ENCODE results near the gene COMMD1. TPM values are rescaled to one million over a fixed set of nuclear protein-coding genes. Genes with fewer than 3 reads are reported as not detected.

The COMMD1 gene
- total RNA-seq, 4 donors from 2014 or later, result 76.0 to 132 (median 100) TPM

DNA sequence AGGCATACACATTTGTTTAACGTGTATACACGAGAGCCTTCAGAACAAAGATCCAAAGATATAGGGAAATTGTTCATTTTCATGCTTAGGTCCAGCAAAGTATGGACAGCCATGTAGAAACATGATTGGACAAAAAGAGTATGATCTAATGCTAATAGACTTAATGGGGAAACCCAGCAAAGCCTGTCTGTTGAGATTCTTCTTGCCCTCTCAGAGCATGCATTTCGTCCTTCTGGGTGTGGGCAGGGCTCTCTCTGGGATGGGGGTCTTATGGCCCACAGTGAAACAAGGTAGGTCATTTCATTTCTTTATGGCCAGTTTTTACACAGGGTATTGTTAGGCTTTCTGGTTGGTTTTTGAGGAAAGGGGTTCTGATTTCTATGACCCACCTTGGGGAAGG lies 124.4 kb downstream of the COMMD1 start:
- Histone ChIP-seq H3K36me3 (no peaks in the 10 kb centered on the region), H3K27ac (no peak overlapping the region), H3K4me3 (replicated peaks in 1 of 3) (no peak overlapping the region), H3K4me1 (peaks cover 7 to 13% of the 10 kb centered on the region in 2 donors), H3K9me3 (no peaks in the 10 kb centered on the region), H3K27me3 (no peaks in the 10 kb centered on the region)
- TF ChIP-seq, protein P1, sequence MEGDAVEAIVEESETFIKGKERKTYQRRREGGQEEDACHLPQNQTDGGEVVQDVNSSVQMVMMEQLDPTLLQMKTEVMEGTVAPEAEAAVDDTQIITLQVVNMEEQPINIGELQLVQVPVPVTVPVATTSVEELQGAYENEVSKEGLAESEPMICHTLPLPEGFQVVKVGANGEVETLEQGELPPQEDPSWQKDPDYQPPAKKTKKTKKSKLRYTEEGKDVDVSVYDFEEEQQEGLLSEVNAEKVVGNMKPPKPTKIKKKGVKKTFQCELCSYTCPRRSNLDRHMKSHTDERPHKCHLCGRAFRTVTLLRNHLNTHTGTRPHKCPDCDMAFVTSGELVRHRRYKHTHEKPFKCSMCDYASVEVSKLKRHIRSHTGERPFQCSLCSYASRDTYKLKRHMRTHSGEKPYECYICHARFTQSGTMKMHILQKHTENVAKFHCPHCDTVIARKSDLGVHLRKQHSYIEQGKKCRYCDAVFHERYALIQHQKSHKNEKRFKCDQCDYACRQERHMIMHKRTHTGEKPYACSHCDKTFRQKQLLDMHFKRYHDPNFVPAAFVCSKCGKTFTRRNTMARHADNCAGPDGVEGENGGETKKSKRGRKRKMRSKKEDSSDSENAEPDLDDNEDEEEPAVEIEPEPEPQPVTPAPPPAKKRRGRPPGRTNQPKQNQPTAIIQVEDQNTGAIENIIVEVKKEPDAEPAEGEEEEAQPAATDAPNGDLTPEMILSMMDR (IDR thresholded peaks at IDR 0.05), result no peak
- no peak for TF ChIP-seq POLR2A (IDR thresholded peaks at IDR 0.05)
- intact Hi-C loops (cut with DNase I), result no loop called here
- DNase-seq, result no peak
- 93 to 97% methylated on average over 3 of the region's 3 CpGs for WGBS, 2 donors

DNA sequence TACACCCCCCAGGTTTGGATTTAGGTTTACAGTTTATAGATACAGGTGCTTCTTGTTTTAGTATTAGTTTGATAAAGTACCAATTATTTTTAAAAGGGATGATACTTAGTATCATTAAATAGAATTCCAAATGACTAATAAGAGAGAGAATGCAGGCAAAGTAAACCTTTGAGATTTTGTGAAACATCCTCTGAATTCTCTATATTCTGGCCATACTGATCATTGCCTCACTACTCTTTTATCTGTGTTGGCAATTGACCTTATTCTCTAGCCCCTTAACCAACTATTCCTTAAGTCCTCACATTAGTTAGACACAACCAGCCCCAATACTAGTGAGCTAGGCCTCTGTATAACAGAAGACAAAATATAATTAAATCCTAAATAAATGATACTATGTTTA lies 125.4 kb downstream of the COMMD1 start:
- H3K4me1 ChIP-seq, result peaks cover 7 to 13% of the 10 kb centered on the region in 2 donors
- H3K36me3 ChIP-seq, result no peaks in the 10 kb centered on the region
- intact Hi-C loops (cut with DNase I), result no loop called here
- TF ChIP-seq, protein P1 (IDR thresholded peaks at IDR 0.05), result no peak
- no peak for TF ChIP-seq POLR2A (IDR thresholded peaks at IDR 0.05)
- H3K27ac ChIP-seq, result no peak overlapping the region
- H3K27me3 ChIP-seq, result no peaks in the 10 kb centered on the region
- H3K4me3 ChIP-seq (replicated peaks in 1 of 3), result no peak overlapping the region
- DNase-seq, result no peak
- H3K9me3 ChIP-seq, result no peaks in the 10 kb centered on the region

DNA sequence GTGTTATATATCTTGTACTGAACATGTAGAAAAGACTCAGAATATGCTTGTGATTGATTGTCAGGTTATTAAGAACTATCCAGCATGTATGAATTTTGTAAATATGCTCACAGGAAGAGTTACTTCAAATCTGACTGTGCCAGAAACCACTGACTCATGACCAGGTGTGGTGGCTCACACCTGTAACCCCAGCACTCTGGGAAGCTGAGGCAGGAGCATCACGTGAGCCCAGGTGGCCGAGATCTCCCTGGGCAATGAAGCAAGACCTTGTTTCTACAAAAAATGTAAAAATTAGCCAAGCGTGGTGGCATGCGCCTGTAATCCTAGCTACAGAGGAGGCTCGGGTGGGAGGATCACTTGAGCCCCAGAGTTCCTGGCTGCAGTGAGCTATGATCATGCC lies 126.6 kb downstream of the COMMD1 start:
- no peaks in the 10 kb centered on the region for H3K27me3 ChIP-seq
- no peak overlapping the region for H3K27ac ChIP-seq
- H3K4me1 ChIP-seq, result peaks cover 7 to 16% of the 10 kb centered on the region in 2 donors
- no peaks in the 10 kb centered on the region for H3K9me3 ChIP-seq
- H3K36me3 ChIP-seq, result no peaks in the 10 kb centered on the region
- intact Hi-C loops (cut with DNase I), result no loop called here
- TF ChIP-seq, protein P1 (IDR thresholded peaks at IDR 0.05), result no peak
- no peak for TF ChIP-seq POLR2A (IDR thresholded peaks at IDR 0.05)
- H3K4me3 ChIP-seq (replicated peaks in 1 of 3), result no peak overlapping the region
- DNase-seq, result no peak
- 95 to 97% methylated on average over 5 of the region's 5 CpGs for WGBS, 2 donors

DNA sequence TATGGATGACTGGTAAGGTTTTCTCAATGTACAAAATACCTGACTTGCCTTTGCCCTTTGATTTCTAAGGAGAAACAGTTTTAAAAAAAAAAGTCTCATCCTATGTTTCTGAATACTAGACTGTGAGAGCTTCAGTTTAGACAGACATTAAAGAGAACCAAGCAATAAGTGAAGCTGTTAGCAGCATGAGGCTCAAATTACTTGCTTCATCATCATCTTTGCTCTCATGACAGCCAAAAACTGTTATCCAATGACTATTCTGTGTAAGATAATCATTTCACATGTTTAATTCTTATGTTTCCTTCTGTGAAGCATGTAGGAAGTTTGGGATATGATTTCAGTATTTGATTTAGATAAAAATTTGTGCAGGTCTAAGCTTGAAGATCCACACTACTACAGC lies 129.2 kb downstream of the COMMD1 start:
- intact Hi-C loops (cut with DNase I), result no loop called here

DNA sequence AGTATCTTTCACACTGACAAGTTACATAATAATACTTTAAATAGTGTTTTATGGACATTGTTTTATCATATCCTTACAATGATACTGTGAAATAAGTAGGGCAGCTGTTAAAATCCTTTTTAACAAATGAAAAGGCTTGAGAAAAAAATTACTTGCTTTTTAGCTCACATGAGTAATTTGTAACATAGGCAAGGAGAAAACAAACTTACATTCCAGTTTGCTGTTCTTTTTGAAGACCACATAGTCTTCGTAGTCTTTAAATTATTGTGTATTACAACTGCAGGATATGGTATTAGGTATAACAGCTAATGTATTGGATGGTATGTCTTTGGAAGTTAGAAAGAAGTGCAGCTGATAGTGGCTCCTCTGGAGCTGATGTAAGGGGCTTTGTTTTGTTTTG lies 130.8 kb downstream of the COMMD1 start:
- peaks cover 3 to 9% of the 10 kb centered on the region in 2 donors for H3K4me1 ChIP-seq
- no peak for DNase-seq
- no peak overlapping the region for H3K4me3 ChIP-seq (replicated peaks in 1 of 3)
- no peaks in the 10 kb centered on the region for H3K36me3 ChIP-seq
- no peaks in the 10 kb centered on the region for H3K27me3 ChIP-seq
- 93 to 96% methylated on average over 1 of the region's 1 CpG for WGBS, 2 donors
- intact Hi-C loops (cut with DNase I), result no loop called here
- H3K27ac ChIP-seq, result no peak overlapping the region
- no peaks in the 10 kb centered on the region for H3K9me3 ChIP-seq
- TF ChIP-seq POLR2A (IDR thresholded peaks at IDR 0.05), result no peak
- TF ChIP-seq, protein P1 (IDR thresholded peaks at IDR 0.05), result no peak

More for the DNA sequence above, 129.2 kb downstream of the COMMD1 start:
- Histone ChIP-seq H3K4me1 (peaks cover 3 to 9% of the 10 kb centered on the region in 2 donors), H3K9me3 (no peaks in the 10 kb centered on the region), H3K4me3 (replicated peaks in 1 of 3) (no peak overlapping the region), H3K27ac (no peak overlapping the region), H3K36me3 (no peaks in the 10 kb centered on the region), H3K27me3 (no peaks in the 10 kb centered on the region)
- no peak for DNase-seq
- TF ChIP-seq, protein P1 (IDR thresholded peaks at IDR 0.05), result no peak
- no peak for TF ChIP-seq POLR2A (IDR thresholded peaks at IDR 0.05)

All from thyroid gland (tissue), 4 donors.